Esophagus squamous epithelium (tissue), 5 donors: ENCODE results near the gene MAG. TPM values are rescaled to one million over a fixed set of nuclear protein-coding genes. Genes with fewer than 3 reads are reported as not detected.

Experiments used
- DNase-seq: peaks from one replicate; lab custom pipeline; 2025; lab: John Stamatoyannopoulos, UW
- H3K27ac ChIP-seq, 4 donors: fragments of 200-600 bp; sonication (generic); one replicate each; pipeline ENCODE4 v1.5.1; 2016 to 2019; ENCODE audit warnings: mild to moderate bottlenecking in 1 of 4
- H3K27me3 ChIP-seq, 4 donors: fragments of 200-600 bp; sonication (generic); 1 replicate in 3 of 4; 2 replicates in 1 of 4; pipeline versions ENCODE4 v1.5.1 to v1.6.0; 2017 to 2021; ENCODE audit warnings: antibody characterized with exemption in 1 of 4
- H3K36me3 ChIP-seq, 3 donors: fragments of 200-600 bp; sonication (generic); one replicate each; pipeline ENCODE4 v1.5.1; 2016 to 2019
- H3K4me1 ChIP-seq, 3 donors: fragments of 200-600 bp; sonication (generic); one replicate each; pipeline ENCODE4 v1.5.1; 2017 to 2019
- H3K4me3 ChIP-seq, 4 donors: fragments of 200-600 bp; sonication (generic); 1 replicate in 3 of 4; 2 replicates in 1 of 4; pipeline ENCODE4 v1.5.1; 2016 to 2019; ENCODE audit warnings: mild to moderate bottlenecking in 2 of 4, moderate library complexity in 1 of 4
- H3K9me3 ChIP-seq, 3 donors: fragments of 200-600 bp; sonication (generic); one replicate each; pipeline ENCODE4 v1.5.1; 2016 to 2019
- POLR2A ChIP-seq, 4 donors: fragments of 450-650 bp; IDR thresholded peaks; one replicate each; pipeline ENCODE4 v1.6.1; 2017; ENCODE audit warnings: antibody characterized with exemption in 4 of 4, mild to moderate bottlenecking in 4 of 4, moderate library complexity in 3 of 4
- WGBS, 2 donors: methylation state at CpG; one replicate each; pipeline ENCODE4 v1.1.5; 2018; 5-methylcytosine and 5-hydroxymethylcytosine counted together
- intact Hi-C: fragments of 100-400 bp; cut with DNase I; formaldehyde crosslinking; loops from one replicate; pipeline ENCODE4 v1.15.0; 2022
- total RNA-seq, 4 donors: library from RNA; depleted of rRNA; stranded (reverse); fragments of >200 nt; gene quantifications; one replicate each; pipeline ENCODE4 v1.1.0, GENCODE V29; 2016
- TF ChIP-seq, protein P1 (sequence below), 6 experiments: fragments of 450-650 bp in 4 of 6; fragments of 200-600 bp in 2 of 6; sonication (generic) in 2 of 6; IDR thresholded peaks; one replicate each; pipeline ENCODE4 v1.5.1; 2016 to 2019; ENCODE audit warnings: antibody characterized with exemption in 6 of 6, mild to moderate bottlenecking in 4 of 6, moderate library complexity in 4 of 6
- donor health status: DM: yes; HTN: yes; CAD: no.

Gene MAG
- total RNA-seq, 4 donors from 2014 or later = 2.3 TPM; not detected in 3

DNA sequence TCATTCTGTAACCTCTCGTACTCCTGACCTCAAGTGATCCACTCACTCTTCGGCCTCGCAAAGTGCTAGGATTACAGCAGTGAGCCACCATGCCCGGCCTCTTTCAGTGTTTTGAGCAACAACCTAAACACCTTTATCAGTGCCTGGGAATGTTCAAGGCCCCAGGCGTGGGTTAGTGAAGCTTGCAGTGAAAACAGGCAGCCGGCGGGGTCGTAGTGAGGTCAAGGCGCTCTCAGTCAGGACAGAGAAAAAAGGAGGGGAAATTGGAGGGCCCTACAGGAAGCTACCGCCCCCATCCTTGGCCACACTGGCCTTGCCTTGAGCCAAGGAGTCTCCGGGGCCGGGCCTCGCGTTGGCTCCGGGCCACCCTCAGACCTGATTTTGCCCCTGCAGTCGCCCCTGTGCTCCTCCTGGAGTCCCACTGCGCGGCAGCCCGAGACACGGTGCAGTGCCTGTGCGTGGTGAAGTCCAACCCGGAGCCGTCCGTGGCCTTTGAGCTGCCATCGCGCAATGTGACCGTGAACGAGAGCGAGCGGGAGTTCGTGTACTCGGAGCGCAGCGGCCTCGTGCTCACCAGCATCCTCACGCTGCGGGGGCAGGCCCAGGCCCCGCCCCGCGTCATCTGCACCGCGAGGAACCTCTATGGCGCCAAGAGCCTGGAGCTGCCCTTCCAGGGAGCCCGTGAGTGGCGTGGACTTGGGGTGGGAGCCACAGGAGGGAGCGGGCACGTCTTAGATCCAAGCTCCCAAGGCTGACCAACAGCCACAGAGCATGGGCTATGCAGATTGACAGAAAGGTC, 17.7 kb downstream of the MAG start:
- Histone ChIP-seq H3K4me3 (no peak overlapping the region), H3K27me3 (peaks cover 0 to 53% (median 0%) of the 10 kb centered on the region in 4 donors), H3K4me1 (no peaks in the 10 kb centered on the region), H3K9me3 (no peaks in the 10 kb centered on the region), H3K27ac (no peak overlapping the region), H3K36me3 (no peaks in the 10 kb centered on the region)
- intact Hi-C loops = no loop called here
- no peak for TF ChIP-seq POLR2A (IDR thresholded peaks at IDR 0.05)
- TF ChIP-seq, protein P1, sequence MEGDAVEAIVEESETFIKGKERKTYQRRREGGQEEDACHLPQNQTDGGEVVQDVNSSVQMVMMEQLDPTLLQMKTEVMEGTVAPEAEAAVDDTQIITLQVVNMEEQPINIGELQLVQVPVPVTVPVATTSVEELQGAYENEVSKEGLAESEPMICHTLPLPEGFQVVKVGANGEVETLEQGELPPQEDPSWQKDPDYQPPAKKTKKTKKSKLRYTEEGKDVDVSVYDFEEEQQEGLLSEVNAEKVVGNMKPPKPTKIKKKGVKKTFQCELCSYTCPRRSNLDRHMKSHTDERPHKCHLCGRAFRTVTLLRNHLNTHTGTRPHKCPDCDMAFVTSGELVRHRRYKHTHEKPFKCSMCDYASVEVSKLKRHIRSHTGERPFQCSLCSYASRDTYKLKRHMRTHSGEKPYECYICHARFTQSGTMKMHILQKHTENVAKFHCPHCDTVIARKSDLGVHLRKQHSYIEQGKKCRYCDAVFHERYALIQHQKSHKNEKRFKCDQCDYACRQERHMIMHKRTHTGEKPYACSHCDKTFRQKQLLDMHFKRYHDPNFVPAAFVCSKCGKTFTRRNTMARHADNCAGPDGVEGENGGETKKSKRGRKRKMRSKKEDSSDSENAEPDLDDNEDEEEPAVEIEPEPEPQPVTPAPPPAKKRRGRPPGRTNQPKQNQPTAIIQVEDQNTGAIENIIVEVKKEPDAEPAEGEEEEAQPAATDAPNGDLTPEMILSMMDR (IDR thresholded peaks at IDR 0.05) = no peak
- DNase-seq = no peak
- WGBS, 2 donors = 53 to 75% methylated on average over 13 to 14 of the region's 47 CpGs

DNA sequence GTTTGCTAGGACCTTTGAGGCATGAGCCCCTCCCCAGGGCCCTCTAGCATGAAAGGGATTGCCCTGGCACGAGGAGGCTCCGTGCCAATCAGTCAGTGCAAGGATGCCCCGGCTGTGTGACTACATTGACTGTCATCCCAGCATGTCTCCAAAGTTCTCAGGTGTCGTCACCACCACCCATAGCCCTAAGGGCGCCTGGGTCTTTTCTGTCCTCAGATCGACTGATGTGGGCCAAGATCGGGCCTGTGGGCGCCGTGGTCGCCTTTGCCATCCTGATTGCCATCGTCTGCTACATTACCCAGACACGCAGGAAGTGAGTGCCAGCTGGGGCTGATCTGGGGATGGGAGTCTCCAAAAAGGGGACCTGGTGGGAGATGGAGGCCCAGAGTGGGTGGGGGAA, 18.4 kb downstream of the MAG start:
- intact Hi-C loops = no loop called here
- Histone ChIP-seq H3K27ac (no peak overlapping the region), H3K9me3 (no peaks in the 10 kb centered on the region), H3K27me3 (peaks cover 0 to 47% (median 0%) of the 10 kb centered on the region in 4 donors), H3K36me3 (no peaks in the 10 kb centered on the region), H3K4me3 (no peak overlapping the region), H3K4me1 (no peaks in the 10 kb centered on the region)
- DNase-seq = no peak
- WGBS, 2 donors = 60 to 80% methylated on average over 2 of the region's 12 CpGs
- TF ChIP-seq, protein P1 (IDR thresholded peaks at IDR 0.05) = no peak
- no peak for TF ChIP-seq POLR2A (IDR thresholded peaks at IDR 0.05)

DNA sequence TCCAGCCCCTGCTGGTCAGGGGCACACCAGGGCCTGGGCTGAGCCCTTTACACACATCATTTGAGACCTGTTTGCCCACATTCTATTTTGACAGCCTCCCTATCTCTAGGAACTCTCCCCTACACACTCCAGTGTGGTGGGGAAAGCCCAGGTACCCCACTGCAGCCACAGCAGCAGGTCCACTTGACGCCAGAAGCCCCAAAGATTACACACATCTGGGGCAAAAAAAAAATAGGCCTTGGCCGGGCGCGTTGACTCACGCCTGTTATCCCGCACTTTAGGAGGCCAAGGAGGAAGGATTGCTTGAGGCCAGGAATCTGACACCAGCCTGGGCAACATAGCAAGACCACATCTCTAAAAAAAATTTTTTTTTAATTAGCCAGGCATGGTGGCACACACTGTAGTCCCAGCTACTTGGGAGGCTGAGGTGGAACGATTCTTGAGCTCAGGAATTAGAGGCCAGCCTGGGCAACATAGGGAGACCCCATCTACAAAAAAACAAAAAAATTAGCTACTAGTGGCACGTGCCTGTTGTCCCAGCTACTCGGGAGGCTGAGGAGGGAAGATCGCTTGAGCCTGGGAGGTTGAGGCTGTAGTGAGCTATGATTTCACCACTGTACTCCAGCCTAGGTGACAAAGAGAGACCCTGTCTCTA, 19.0 kb downstream of the MAG start:
- Histone ChIP-seq H3K27ac (no peak overlapping the region), H3K4me1 (no peaks in the 10 kb centered on the region), H3K36me3 (no peaks in the 10 kb centered on the region), H3K27me3 (peaks cover 0 to 47% (median 0%) of the 10 kb centered on the region in 4 donors), H3K4me3 (no peak overlapping the region), H3K9me3 (no peaks in the 10 kb centered on the region)
- no peak for TF ChIP-seq POLR2A (IDR thresholded peaks at IDR 0.05)
- TF ChIP-seq, protein P1 (IDR thresholded peaks at IDR 0.05) = no peak
- no peak for DNase-seq
- intact Hi-C loops = no loop called here
- 79 to 84% methylated on average over 10 of the region's 10 CpGs for WGBS, 2 donors

DNA sequence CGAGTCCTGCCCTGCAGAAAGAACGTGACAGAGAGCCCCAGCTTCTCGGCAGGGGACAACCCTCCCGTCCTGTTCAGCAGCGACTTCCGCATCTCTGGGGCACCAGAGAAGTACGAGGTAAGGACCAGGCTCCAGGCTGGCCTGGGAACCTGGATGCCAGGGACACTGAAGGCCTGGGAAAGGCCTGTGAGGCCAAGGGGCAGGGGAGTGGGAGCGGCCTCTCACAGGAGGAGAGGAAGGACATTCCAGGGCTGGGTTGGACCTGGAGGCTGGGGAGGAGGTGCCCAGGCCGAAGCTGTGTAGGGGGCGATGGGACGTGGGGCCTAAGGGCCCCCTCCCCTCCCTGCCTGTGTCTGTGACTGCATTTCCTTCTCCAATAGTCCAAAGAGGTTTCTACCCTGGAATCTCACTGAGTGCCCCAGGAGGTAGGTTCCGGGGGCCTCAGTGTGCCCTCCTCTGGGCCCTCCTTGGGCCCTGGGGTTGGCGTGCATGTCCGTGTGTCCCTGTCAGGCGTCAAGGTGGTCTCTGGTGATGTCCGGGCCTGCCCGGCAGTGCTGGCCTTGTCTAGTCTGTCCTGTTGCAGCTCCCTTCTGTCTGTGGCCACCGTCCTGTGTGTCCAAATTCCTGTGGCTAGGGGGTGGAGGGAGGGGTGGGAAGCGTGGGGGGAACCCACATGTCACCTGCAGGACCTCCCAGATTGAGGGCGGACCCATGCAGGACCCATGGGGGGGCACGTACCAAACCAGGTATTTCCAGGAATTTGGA, 20.1 kb downstream of the MAG start:
- intact Hi-C loops = no loop called here
- TF ChIP-seq POLR2A (IDR thresholded peaks at IDR 0.05) = no peak
- TF ChIP-seq, protein P1 (IDR thresholded peaks at IDR 0.05) = no peak
- Histone ChIP-seq H3K36me3 (no peaks in the 10 kb centered on the region), H3K27ac (no peak overlapping the region), H3K27me3 (peaks cover 0 to 47% (median 0%) of the 10 kb centered on the region in 4 donors), H3K4me1 (no peaks in the 10 kb centered on the region), H3K4me3 (no peak overlapping the region), H3K9me3 (no peaks in the 10 kb centered on the region)
- DNase-seq = no peak
- WGBS, 2 donors = 81 to 87% methylated on average over 7 to 11 of the region's 21 CpGs
